Measurements from ENCODE around the gene OSTN.

The OSTN gene, protein sequence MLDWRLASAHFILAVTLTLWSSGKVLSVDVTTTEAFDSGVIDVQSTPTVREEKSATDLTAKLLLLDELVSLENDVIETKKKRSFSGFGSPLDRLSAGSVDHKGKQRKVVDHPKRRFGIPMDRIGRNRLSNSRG

GRCh38 chr3:191198932-191199331, at the start of gene OSTN:
Gene OSTN, plus strand, starts transcription at chr3:191199241. Its CDS starts 13,292 bp downstream, at chr3:191212533.
- TF ChIP-seq, protein P1, sequence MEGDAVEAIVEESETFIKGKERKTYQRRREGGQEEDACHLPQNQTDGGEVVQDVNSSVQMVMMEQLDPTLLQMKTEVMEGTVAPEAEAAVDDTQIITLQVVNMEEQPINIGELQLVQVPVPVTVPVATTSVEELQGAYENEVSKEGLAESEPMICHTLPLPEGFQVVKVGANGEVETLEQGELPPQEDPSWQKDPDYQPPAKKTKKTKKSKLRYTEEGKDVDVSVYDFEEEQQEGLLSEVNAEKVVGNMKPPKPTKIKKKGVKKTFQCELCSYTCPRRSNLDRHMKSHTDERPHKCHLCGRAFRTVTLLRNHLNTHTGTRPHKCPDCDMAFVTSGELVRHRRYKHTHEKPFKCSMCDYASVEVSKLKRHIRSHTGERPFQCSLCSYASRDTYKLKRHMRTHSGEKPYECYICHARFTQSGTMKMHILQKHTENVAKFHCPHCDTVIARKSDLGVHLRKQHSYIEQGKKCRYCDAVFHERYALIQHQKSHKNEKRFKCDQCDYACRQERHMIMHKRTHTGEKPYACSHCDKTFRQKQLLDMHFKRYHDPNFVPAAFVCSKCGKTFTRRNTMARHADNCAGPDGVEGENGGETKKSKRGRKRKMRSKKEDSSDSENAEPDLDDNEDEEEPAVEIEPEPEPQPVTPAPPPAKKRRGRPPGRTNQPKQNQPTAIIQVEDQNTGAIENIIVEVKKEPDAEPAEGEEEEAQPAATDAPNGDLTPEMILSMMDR (IDR thresholded peaks at IDR 0.05; ENCODE audit: extremely low read depth, missing control alignments) = no peak
- no peak for DNase-seq (ENCODE audit: low spot score)

DNA sequence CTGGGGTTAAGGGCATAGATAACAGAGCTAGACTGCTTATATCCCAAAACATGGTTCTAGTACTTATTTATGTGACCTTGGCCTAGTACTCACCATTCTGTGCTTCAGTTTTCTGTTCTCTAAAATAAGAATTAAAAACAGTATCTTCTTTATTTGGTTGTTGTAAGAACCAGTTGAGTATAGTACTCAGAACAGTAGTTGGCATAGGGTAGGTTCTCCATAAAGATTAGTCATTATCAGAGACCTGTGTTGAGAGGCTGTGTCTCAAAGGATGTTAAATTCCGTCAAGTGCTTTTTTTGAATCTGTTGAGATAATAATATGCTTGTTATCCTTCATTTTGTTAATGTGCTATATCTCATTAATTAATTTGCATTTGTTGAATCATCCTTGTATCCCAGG, 47.4 kb upstream of the OSTN start:
- TF ChIP-seq, protein P1 (IDR thresholded peaks at IDR 0.05; ENCODE audit: extremely low read depth, missing control alignments) = no peak
- DNase-seq (ENCODE audit: low spot score) = no peak

DNA sequence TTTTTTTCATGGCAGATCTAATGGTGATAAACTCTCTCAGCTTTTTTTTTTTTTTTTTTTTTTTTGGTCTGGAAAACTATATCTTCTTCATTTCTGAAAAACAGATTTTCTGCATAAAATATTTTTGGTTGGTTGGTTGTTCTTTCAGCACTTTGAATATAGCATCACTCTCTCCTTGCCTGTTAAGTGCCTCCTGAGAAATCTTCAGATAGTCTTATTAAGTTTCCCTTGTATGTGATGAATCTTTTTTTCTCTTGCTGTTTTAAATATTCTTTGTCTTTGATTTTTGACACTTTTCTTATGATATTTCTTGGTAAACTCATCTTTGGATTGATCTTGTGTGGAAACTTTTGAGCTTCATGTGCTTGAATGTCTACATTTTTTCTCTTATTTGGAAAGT, 44.2 kb upstream of the OSTN start:
- no peak for DNase-seq (ENCODE audit: low spot score)
- TF ChIP-seq, protein P1 (IDR thresholded peaks at IDR 0.05; ENCODE audit: extremely low read depth, missing control alignments) = no peak

DNA sequence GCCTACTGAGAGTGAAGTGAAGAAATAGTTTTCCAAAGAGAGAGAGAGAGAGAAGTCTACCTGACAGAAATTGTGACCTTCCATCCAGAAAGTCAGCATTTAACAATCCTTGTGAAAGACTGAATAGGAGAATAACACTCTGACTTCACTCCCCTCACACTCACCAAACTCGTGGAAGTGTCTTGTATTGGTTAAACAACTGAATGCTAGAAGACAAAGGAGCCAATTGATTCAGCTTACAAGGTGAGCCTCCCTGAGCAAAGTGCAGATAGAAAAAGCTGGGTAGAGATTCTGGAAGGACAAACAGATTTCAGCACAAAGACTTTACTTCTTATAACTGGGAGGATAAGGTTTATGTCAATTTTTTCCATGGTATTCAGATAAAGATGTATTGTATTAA, 40.8 kb upstream of the OSTN start:
- no peak for DNase-seq (ENCODE audit: low spot score)
- TF ChIP-seq, protein P1 (IDR thresholded peaks at IDR 0.05; ENCODE audit: extremely low read depth, missing control alignments) = no peak

DNA sequence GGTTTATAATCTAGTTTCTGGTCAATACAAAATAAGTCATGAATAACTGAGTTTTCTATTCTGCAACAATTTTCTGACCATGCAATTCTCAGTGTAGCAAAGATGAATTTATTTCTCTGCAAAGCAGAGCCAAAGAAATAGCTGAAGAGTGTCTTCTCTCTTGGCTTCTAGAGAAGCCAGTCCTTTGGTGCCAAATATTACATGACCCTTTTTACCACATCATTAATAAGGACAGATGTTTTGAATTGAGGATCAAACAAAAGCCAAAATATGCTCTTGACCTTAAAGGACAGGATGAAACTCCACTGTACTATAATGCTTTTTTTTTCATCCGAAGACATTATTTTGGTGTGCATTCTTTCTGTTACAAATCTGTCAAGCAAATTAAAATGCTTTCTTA, 40.2 kb upstream of the OSTN start:
- TF ChIP-seq, protein P1 (IDR thresholded peaks at IDR 0.05; ENCODE audit: extremely low read depth, missing control alignments) = no peak
- DNase-seq (ENCODE audit: low spot score) = no peak

GRCh38 chr3:191165802-191166201, 33.2 kb upstream of the OSTN start:
- TF ChIP-seq, protein P1 (IDR thresholded peaks at IDR 0.05; ENCODE audit: extremely low read depth, missing control alignments) = no peak
- DNase-seq (ENCODE audit: low spot score) = no peak

- TF ChIP-seq, protein P1 (IDR thresholded peaks at IDR 0.05; ENCODE audit: extremely low read depth, missing control alignments) = no peak
- no peak for DNase-seq (ENCODE audit: low spot score)
Measured at GRCh38 chr3:191166368-191166767, 32.7 kb upstream of the OSTN start.

All from GM20000 (cell line).